Upper lobe of left lung (tissue), 6 donors: ENCODE data around the gene ROGDI. TPM values are rescaled to one million over a fixed set of nuclear protein-coding genes. Genes with fewer than 3 reads are reported as not detected.

ENCODE experiments used
- ATAC-seq, 2 donors: fragments of 200-7000 bp; cut with Tn5 transposase; one replicate each; pipeline ENCODE4 v1.9.1; 2022; ENCODE audit warnings: mild to moderate bottlenecking in 2 of 2, moderate library complexity in 2 of 2; ENCODE audit not compliant: low FRiP score in 2 of 2
- DNase-seq, 2 donors: peaks; one replicate each; pipeline ENCODE4 v3.0.0-alpha.2; 2019 to 2020
- H3K27ac ChIP-seq, 4 donors: fragments of 200-600 bp; sonication (generic); one replicate each; pipeline ENCODE4 v1.5.1; 2016 to 2019
- H3K27me3 ChIP-seq, 4 donors: fragments of 200-600 bp; sonication (generic); one replicate each; pipeline ENCODE4 v1.5.1; 2017 to 2019
- H3K36me3 ChIP-seq, 4 donors: fragments of 200-600 bp; sonication (generic); one replicate each; pipeline ENCODE4 v1.5.1; 2016 to 2019
- H3K4me1 ChIP-seq, 4 donors: fragments of 200-600 bp; sonication (generic); one replicate each; pipeline ENCODE4 v1.5.1; 2018 to 2019
- H3K4me3 ChIP-seq, 4 donors: fragments of 200-600 bp; sonication (generic); one replicate each; pipeline ENCODE4 v1.5.1; 2017 to 2019; ENCODE audit warnings: mild to moderate bottlenecking in 2 of 4, moderate library complexity in 1 of 4
- H3K9me3 ChIP-seq, 4 donors: fragments of 200-600 bp; sonication (generic); one replicate each; pipeline ENCODE4 v1.5.1; 2018 to 2019
- EP300 ChIP-seq, 4 donors: sonication (generic); formaldehyde crosslinking; IDR thresholded peaks; one replicate each; pipeline ENCODE4 v1.5.1; 2017; ENCODE audit warnings: antibody characterized with exemption in 4 of 4, control low read depth in 2 of 4
- POLR2A ChIP-seq, 4 donors: fragments of 450-650 bp; IDR thresholded peaks; one replicate each; pipeline ENCODE4 v1.5.1; 2016 to 2017; ENCODE audit warnings: antibody characterized with exemption in 4 of 4, mild to moderate bottlenecking in 2 of 4
- POLR2AphosphoS5 ChIP-seq, 2 donors: sonication (generic); formaldehyde crosslinking; IDR thresholded peaks; one replicate each; pipeline ENCODE4 v1.5.1; 2017; ENCODE audit warnings: antibody characterized with exemption in 2 of 2
- WGBS, 2 donors: methylation state at CpG; one replicate each; pipeline ENCODE4 v1.1.5; 2017 to 2018; 5-methylcytosine and 5-hydroxymethylcytosine counted together
- total RNA-seq, 6 donors: library from RNA; depleted of rRNA in 4 of 6; stranded (reverse); fragments of >200 nt in 4 of 6; gene quantifications; one replicate each; pipeline versions ENCODE4 v1.1.0 to v1.2.1, GENCODE V29; 2016 to 2021
- TF ChIP-seq, protein P1 (sequence below), 6 experiments: fragments of 450-650 bp in 4 of 6; fragments of 200-600 bp in 2 of 6; sonication (generic) in 2 of 6; IDR thresholded peaks; one replicate each; pipeline ENCODE4 v1.5.1; 2016 to 2019; ENCODE audit warnings: antibody characterized with exemption in 6 of 6
- donor health status: DM: no; HTN: no; CAD: no; lungs with moderate emphysema.
- donor health status: DM: no; HTN: yes; CAD: no; lungs with severe emphysema.

Gene ROGDI
- total RNA-seq, 6 donors from 2014 or later, result 19.2 to 59.7 (median 33.1) TPM

DNA sequence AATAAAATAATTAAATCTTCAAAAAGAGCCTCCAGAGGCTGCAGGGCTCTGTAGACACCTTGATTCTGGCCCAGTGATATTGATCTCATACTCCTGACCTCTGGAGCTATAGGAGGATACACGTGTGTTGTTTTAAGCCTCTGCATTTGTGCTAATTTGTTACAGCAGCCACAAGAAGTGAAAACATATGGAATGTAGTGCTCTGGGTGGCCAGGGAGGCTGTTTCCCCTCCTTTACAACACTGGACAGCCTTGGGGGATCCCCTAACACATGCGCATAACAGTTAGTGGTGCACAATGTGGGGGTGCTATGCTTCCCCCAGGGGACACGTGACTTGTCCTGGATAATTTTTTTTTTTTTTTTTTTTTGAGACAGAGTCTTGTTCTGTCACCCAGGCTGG lies 30.8 kb downstream of the ROGDI start:
- ATAC-seq (no peak), DNase-seq (no peak)
- Histone ChIP-seq H3K4me1 (peaks cover 12 to 19% (median 13%) of the 10 kb centered on the region in 4 donors), H3K36me3 (no peaks in the 10 kb centered on the region), H3K27ac (no peak overlapping the region), H3K4me3 (no peak overlapping the region), H3K9me3 (no peaks in the 10 kb centered on the region), H3K27me3 (no peaks in the 10 kb centered on the region)
- 58 to 64% methylated on average over 3 of the region's 3 CpGs for WGBS, 2 donors
- TF ChIP-seq POLR2A (IDR thresholded peaks at IDR 0.05) (no peak), POLR2AphosphoS5 (IDR thresholded peaks at IDR 0.05) (no peak), EP300 (IDR thresholded peaks at IDR 0.05) (no peak)
- TF ChIP-seq, protein P1, sequence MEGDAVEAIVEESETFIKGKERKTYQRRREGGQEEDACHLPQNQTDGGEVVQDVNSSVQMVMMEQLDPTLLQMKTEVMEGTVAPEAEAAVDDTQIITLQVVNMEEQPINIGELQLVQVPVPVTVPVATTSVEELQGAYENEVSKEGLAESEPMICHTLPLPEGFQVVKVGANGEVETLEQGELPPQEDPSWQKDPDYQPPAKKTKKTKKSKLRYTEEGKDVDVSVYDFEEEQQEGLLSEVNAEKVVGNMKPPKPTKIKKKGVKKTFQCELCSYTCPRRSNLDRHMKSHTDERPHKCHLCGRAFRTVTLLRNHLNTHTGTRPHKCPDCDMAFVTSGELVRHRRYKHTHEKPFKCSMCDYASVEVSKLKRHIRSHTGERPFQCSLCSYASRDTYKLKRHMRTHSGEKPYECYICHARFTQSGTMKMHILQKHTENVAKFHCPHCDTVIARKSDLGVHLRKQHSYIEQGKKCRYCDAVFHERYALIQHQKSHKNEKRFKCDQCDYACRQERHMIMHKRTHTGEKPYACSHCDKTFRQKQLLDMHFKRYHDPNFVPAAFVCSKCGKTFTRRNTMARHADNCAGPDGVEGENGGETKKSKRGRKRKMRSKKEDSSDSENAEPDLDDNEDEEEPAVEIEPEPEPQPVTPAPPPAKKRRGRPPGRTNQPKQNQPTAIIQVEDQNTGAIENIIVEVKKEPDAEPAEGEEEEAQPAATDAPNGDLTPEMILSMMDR (IDR thresholded peaks at IDR 0.05), result no peak

DNA sequence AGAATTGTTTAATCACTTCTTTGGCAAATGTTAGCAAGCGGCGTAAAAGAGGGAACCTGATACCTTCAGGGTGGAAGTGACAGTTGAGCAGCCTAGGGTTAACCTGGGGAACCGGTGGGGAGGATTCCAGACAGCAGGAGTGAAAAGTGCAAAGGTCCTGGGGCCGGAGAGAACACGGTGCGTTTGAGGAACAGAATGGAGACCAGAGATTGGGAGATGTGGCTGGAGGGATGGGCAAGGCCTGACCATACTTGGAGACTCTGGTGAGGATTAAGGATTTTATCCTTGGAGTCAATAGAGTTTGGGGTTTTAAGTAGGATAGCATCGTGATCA lies 33.2 kb downstream of the ROGDI start:
- H3K27me3 ChIP-seq, result no peaks in the 10 kb centered on the region
- ATAC-seq (no peak), DNase-seq (no peak)
- TF ChIP-seq, protein P1 (IDR thresholded peaks at IDR 0.05), result no peak
- TF ChIP-seq EP300 (IDR thresholded peaks at IDR 0.05), result no peak
- peaks cover 26 to 38% (median 32%) of the 10 kb centered on the region in 4 donors for H3K4me1 ChIP-seq
- peak overlapping the region in 3 of 4 donors; percentile 89 to 91 (median 90) for H3K27ac ChIP-seq
- H3K4me3 ChIP-seq, result peak overlapping the region in 3 of 4 donors; percentile 87 to 99 (median 97)
- H3K9me3 ChIP-seq, result no peaks in the 10 kb centered on the region
- H3K36me3 ChIP-seq, result peaks cover 0 to 12% (median 3%) of the 10 kb centered on the region in 4 donors
- 54 to 64% methylated on average over 7 of the region's 7 CpGs for WGBS, 2 donors

DNA sequence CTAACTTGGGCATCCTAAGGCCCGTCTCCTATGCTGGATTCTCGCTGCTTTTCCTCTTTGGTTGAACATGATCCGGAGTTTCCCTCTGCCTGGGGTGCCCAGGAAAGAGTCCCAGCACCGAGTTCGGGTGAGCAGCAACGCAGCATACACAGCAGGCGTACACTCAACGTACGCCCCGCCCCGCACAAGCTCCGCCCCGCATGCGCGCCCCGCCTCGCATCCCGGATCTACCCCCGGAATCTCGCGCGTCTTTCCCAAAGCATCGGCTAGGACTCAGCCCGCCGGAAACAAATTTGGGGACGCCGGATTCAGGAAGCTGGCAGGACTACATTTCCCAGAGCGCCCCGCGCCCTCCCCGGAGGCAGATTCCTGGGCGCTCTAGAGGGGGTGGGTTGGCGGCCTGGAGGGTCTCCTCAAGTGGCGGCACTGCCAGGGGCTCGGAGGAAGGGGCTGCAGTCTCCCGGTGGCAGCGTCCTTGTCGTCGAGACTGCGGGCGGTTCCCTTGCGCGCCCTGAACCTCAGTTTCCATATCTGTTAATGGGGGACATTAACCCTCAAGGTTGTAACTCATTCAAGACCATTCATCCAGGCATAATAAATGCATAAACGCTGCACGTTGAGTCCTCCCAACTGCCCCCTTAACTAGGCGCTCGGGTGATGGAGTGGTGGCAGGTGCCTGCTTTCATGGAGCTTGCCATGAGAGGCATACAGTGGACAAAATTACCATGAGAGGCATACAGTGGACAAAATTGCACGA lies 33.7 kb downstream of the ROGDI start:
- TF ChIP-seq POLR2A (IDR thresholded peaks at IDR 0.05), result peak in 2 of 4 donors; percentile 59 to 90
- no peak for TF ChIP-seq EP300 (IDR thresholded peaks at IDR 0.05)
- TF ChIP-seq, protein P1 (IDR thresholded peaks at IDR 0.05), result peak in 1 of 6 experiments; percentile 12
- TF ChIP-seq POLR2AphosphoS5 (IDR thresholded peaks at IDR 0.05), result peak in 1 of 2 donors; percentile 89

DNA sequence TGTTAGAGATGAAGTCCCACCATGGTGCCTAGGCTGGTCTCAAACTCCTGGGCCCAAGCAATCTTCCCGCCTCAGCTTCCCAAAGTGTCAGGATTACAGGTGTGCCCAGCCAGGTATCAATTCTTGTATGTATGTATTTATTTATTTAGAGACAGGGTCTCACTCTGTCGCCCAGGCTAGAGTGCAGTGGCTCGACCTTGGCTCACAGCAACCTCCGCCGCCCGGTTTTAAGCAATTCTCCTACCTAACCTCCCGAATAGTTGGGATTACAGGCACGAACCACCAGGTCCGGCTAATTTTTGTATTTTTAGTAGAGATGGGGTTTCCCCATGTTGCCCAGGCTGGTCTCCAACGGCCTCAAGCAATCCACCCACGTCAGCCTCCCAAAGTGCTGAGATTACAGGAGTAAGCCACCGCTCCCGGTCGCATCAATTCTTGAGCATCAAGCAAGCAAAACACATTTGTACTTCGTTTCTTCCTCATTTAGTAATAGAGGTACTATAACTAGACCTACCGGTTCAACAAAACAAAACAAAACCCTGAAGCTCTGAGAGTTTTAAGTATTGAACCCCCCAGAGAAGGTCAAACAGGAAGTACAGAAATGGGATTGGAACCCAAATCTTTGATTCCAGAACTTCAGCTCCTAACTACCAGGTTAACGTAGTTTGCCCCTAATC lies 34.4 kb downstream of the ROGDI start:
- Histone ChIP-seq H3K9me3 (no peaks in the 10 kb centered on the region), H3K4me1 (peaks cover 26 to 38% (median 32%) of the 10 kb centered on the region in 4 donors), H3K36me3 (peaks cover 0 to 24% (median 15%) of the 10 kb centered on the region in 4 donors), H3K4me3 (peak overlapping the region in 3 of 4 donors; percentile 87 to 99 (median 97)), H3K27ac (peak overlapping the region; percentile 74 to 91 (median 90)), H3K27me3 (no peaks in the 10 kb centered on the region)
- TF ChIP-seq, protein P1 (IDR thresholded peaks at IDR 0.05), result no peak
- peak in 1 of 4 donors; percentile 7 for TF ChIP-seq EP300 (IDR thresholded peaks at IDR 0.05)
- DNase-seq (peak in 1 of 2 donors; percentile 51), ATAC-seq (peak in 1 of 2 donors; percentile 10)
- WGBS, 2 donors, result 49 to 60% methylated on average over 17 of the region's 17 CpGs

More for the DNA sequence above, 33.7 kb downstream of the ROGDI start:
- DNase-seq (peak; percentile 99 to 100), ATAC-seq (peak; percentile 96)
- Histone ChIP-seq H3K36me3 (peaks cover 0 to 16% (median 8%) of the 10 kb centered on the region in 4 donors), H3K4me1 (peaks cover 26 to 38% (median 32%) of the 10 kb centered on the region in 4 donors), H3K9me3 (no peaks in the 10 kb centered on the region), H3K4me3 (peak overlapping the region in 3 of 4 donors; percentile 87 to 99 (median 97)), H3K27ac (peak overlapping the region; percentile 74 to 91 (median 90)), H3K27me3 (no peaks in the 10 kb centered on the region)
- WGBS, 2 donors, result 6 to 11% methylated on average over 19 to 45 of the region's 48 CpGs
